ENCODE results near the gene FBXO7.

The FBXO7 gene

DNA sequence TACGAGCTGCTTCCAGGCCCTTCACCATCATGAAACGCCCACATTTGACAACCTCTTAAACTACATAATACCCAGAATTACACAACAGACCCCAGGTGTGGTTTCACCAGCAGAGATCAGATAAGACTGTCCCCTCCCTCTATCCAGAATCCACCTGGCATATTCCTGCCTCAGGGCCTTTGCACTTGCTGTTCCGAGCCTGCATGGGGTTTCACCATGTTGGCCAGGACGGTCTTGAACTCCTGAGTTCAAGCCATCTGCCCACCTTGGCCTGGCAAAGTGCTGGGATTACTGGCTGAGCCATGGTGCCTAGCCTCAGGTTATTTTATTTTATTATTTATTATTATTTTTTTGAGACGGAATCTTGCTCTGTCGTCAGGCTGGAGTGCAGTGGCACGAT, 73.4 kb downstream of the FBXO7 start:
- H3K36me3 ChIP-seq (ENCODE audit: insufficient read depth, low read length) = no peaks in the 10 kb centered on the region
- TF ChIP-seq CTCF (conservative IDR thresholded peaks at IDR 0.05; ENCODE audit: low read length) (no peak), EZH2phosphoT487 (IDR thresholded peaks at IDR 0.05; ENCODE audit: borderline replicate concordance) (no peak)
- no peak overlapping the region for H3K4me2 ChIP-seq (ENCODE audit: low read depth, low read length, poor library complexity, severe bottlenecking)
- no peak overlapping the region for H2AFZ ChIP-seq (ENCODE audit: low read length)
- no peaks in the 10 kb centered on the region for H3K9me2 ChIP-seq (replicated peaks; ENCODE audit: low read depth, low read length)
- H4K20me1 ChIP-seq (ENCODE audit: insufficient read depth, low read length, poor library complexity, severe bottlenecking) = no peaks in the 10 kb centered on the region
- no peaks in the 10 kb centered on the region for H3F3A ChIP-seq (ENCODE audit: low read depth)
- H3K9ac ChIP-seq (ENCODE audit: low read depth, low read length, poor library complexity, severe bottlenecking) = no peak overlapping the region
- no peak overlapping the region for H3K4me3 ChIP-seq (ENCODE audit: low read length, poor library complexity, severe bottlenecking)
- no peaks in the 10 kb centered on the region for H3K4me1 ChIP-seq (ENCODE audit: insufficient read depth, low read length, poor library complexity, severe bottlenecking)
- no peaks in the 10 kb centered on the region for H3K79me2 ChIP-seq (ENCODE audit: insufficient read depth, low read length)
- no peaks in the 10 kb centered on the region for H3K27me3 ChIP-seq (ENCODE audit: insufficient read depth, low read length, poor library complexity, severe bottlenecking)
- no peaks in the 10 kb centered on the region for H3K9me3 ChIP-seq (ENCODE audit: insufficient read depth, low read depth, low read length)
